B cell (primary cell): ENCODE data around the gene CARD10. TPM values are rescaled to one million over a fixed set of nuclear protein-coding genes. Genes with fewer than 3 reads are reported as not detected.
"Not testable (repeated sequence)": the region's sequence is repeated elsewhere in the genome, so short reads cannot be mapped to it uniquely, and the experiment has no call there.

Source experiments
- ATAC-seq: fragments of 200-7000 bp; cut with Tn5 transposase; one replicate; pipeline ENCODE4 v1.10.0; 2021; ENCODE audit warnings: low read depth, mild to moderate bottlenecking, moderate number of reproducible peaks, moderate library complexity
- CTCF ChIA-PET: fragments of 350-600 bp; sonication (Branson Sonifier 250); formaldehyde crosslinking; loops from one replicate; lab custom pipeline; 2021; ENCODE audit warnings: antibody characterized with exemption, inconsistent platforms; lab: Charles Lee
- POLR2A ChIA-PET: fragments of 350-600 bp; sonication (Branson Sonifier 250); formaldehyde crosslinking; loops from one replicate; lab custom pipeline; 2021; ENCODE audit warnings: antibody characterized with exemption; lab: Charles Lee
- DNase-seq: peaks from one replicate; pipeline ENCODE4 v3.0.0; 2013
- H2AFZ ChIP-seq: 2 replicates; pipeline ENCODE4 v1.6.1; 2012; ENCODE audit warnings: mild to moderate bottlenecking, low read depth, low read length; ENCODE audit not compliant: insufficient read depth, poor library complexity, severe bottlenecking
- H3K27ac ChIP-seq, 2 donors: 1 replicate in 1 of 2; 2 replicates in 1 of 2; pipeline ENCODE4 v1.5.1; 2012 to 2013; ENCODE audit warnings: low read length in 2 of 2, mild to moderate bottlenecking in 2 of 2, moderate library complexity in 1 of 2
- H3K27me3 ChIP-seq, 4 experiments: fragments of 200-600 bp in 1 of 4; sonication (generic) in 1 of 4; replicated peaks in 1 of 4; 1 replicate in 2 of 4; 2 replicates in 2 of 4; pipeline versions ENCODE4 v1.6.1 to v1.7.0; 2013 to 2016; ENCODE audit warnings: low read length in 3 of 4, mild to moderate bottlenecking in 2 of 4, mixed read lengths in 1 of 4, moderate library complexity in 1 of 4; ENCODE audit not compliant: insufficient read depth in 4 of 4, control insufficient read depth in 3 of 4; ENCODE audit errors: control extremely low read depth in 1 of 4
- H3K36me3 ChIP-seq, 2 experiments: replicated peaks in 1 of 2; 1 replicate in 1 of 2; 2 replicates in 1 of 2; pipeline versions ENCODE4 v1.6.1 to v1.7.1; 2013; ENCODE audit warnings: low read length in 1 of 2; ENCODE audit not compliant: insufficient read depth in 2 of 2, control insufficient read depth in 1 of 2; ENCODE audit errors: control extremely low read depth in 1 of 2, extremely low read depth in 1 of 2
- H3K4me1 ChIP-seq, 2 donors: fragments of 200-600 bp in 1 of 2; sonication (generic) in 1 of 2; 1 replicate in 1 of 2; 2 replicates in 1 of 2; pipeline versions ENCODE4 v1.5.1 to v1.6.1; 2013 to 2017; ENCODE audit warnings: low read length in 2 of 2; ENCODE audit not compliant: control insufficient read depth in 2 of 2, insufficient read depth in 2 of 2
- H3K4me2 ChIP-seq: replicated peaks from 2 replicates; pipeline ENCODE3; 2012; ENCODE audit warnings: mild to moderate bottlenecking, low read depth, low read length; ENCODE audit not compliant: poor library complexity, severe bottlenecking
- H3K4me3 ChIP-seq, 5 experiments: fragments of 200-600 bp in 1 of 5; sonication (generic) in 1 of 5; 1 replicate in 3 of 5; 2 replicates in 2 of 5; pipeline versions ENCODE4 v1.5.1 to v1.7.0; 2011 to 2016; ENCODE audit warnings: low read length in 4 of 5, mild to moderate bottlenecking in 4 of 5, low read depth in 2 of 5, control low read depth in 1 of 5, moderate library complexity in 1 of 5; ENCODE audit not compliant: insufficient read depth in 1 of 5; ENCODE audit errors: control extremely low read depth in 1 of 5, extremely low read depth in 1 of 5
- H3K79me2 ChIP-seq: fragments of 200-600 bp; sonication (generic); one replicate; pipeline ENCODE4 v1.6.0; 2016; ENCODE audit warnings: low read length; ENCODE audit not compliant: control insufficient read depth, insufficient read depth
- H3K9ac ChIP-seq: fragments of 200-600 bp; sonication (generic); 2 replicates; pipeline ENCODE4 v1.6.1; 2017; ENCODE audit warnings: mild to moderate bottlenecking, low read length, moderate library complexity
- H3K9me3 ChIP-seq, 3 donors: one replicate each; pipeline versions ENCODE4 v1.6.1 to v1.7.1; 2013; ENCODE audit warnings: low read length in 2 of 3; ENCODE audit not compliant: control insufficient read depth in 2 of 3, insufficient read depth in 1 of 3; ENCODE audit errors: control extremely low read depth in 1 of 3
- H4K20me1 ChIP-seq: 2 replicates; pipeline ENCODE4 v1.6.0; 2012; ENCODE audit warnings: mild to moderate bottlenecking, low read length; ENCODE audit not compliant: insufficient read depth, control insufficient read depth, poor library complexity, severe bottlenecking
- H3K27ac Mint-ChIP-seq: one replicate; pipeline ENCODE4 v1.8.0; 2021; ENCODE audit warnings: mixed read lengths
- H3K27me3 Mint-ChIP-seq: one replicate; pipeline ENCODE4 v1.8.0; 2021; ENCODE audit warnings: mixed read lengths
- H3K4me1 Mint-ChIP-seq: one replicate; pipeline ENCODE4 v1.8.0; 2021; ENCODE audit warnings: mixed read lengths
- H3K4me3 Mint-ChIP-seq: one replicate; pipeline ENCODE4 v1.8.0; 2021; ENCODE audit warnings: mixed read lengths
- H3K9me3 Mint-ChIP-seq: one replicate; pipeline ENCODE4 v1.8.0; 2022; ENCODE audit warnings: mixed read lengths; ENCODE audit not compliant: insufficient read depth
- EZH2 ChIP-seq: IDR thresholded peaks from 2 replicates; pipeline ENCODE4 v1.6.1; 2012; ENCODE audit warnings: borderline replicate concordance, low read depth, mild to moderate bottlenecking, moderate library complexity, low read length; ENCODE audit not compliant: insufficient read depth, poor library complexity, severe bottlenecking
- WGBS: methylation state at CpG from one replicate; pipeline ENCODE4 v1.1.5; 2013; ENCODE audit warnings: missing lambda C conversion rate; ENCODE audit not compliant: insufficient coverage; 5-methylcytosine and 5-hydroxymethylcytosine counted together
- intact Hi-C: fragments of 100-400 bp; cut with micrococcal nuclease; formaldehyde crosslinking; loops from one replicate; pipeline ENCODE4 v1.10.0; 2022
- polyA plus RNA-seq: library from polyadenylated mRNA; depleted of rRNA; stranded (reverse); fragments of >200 nt; gene quantifications from 2 replicates; pipeline ENCODE4 v1.2.3, GENCODE V29; 2012
- total RNA-seq, 2 donors: library from RNA; stranded (reverse); fragments of 120-200 nt in 1 of 2; gene quantifications; 1 replicate in 1 of 2; 2 replicates in 1 of 2; pipeline versions ENCODE4 v1.2.3 to v1.2.4, GENCODE V29; 2013 to 2022
- TF ChIP-seq, protein P1 (sequence below): fragments of 200-600 bp; IDR thresholded peaks from one replicate; pipeline ENCODE4 v1.8.0; 2022; ENCODE audit warnings: antibody characterized with exemption, mild to moderate bottlenecking

The CARD10 gene
- total and polyA plus RNA-seq, 2 donors (not counting 1 experiment from before 2014, with no cell fraction given): not detected

DNA sequence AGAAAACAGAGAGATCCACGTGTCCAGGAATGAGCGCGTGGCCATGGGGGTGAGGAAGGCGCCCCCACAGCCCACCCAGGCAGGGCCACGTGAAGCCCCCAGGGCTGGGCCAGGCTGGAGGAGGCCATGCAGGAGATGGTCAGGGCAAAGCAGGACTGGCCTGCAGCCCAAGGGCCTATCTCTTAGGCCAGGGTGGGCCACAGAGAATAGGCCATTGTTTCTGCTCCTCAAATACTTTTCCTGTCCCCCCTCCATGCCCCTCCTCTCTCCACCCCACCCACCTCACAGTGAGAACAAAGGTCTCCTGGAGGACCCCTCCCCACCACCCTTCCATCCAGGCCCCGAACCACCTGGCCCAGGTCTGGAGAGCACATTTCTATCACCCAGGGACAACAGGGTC, 32.8 kb upstream of the CARD10 start:
- H3K4me2 ChIP-seq: no peak overlapping the region
- ChIA-PET POLR2A (no interaction called here), CTCF (interaction anchor here (0.9 to 4.1 kb wide), 2 partner anchors 10 to 15 kb away, joined by 4 to 24 read pairs; no protein-coding TSS in a partner anchor)
- H3K79me2 ChIP-seq: no peaks in the 10 kb centered on the region
- H3K9ac ChIP-seq: no peak overlapping the region
- TF ChIP-seq EZH2: no peak
- TF ChIP-seq, protein P1, sequence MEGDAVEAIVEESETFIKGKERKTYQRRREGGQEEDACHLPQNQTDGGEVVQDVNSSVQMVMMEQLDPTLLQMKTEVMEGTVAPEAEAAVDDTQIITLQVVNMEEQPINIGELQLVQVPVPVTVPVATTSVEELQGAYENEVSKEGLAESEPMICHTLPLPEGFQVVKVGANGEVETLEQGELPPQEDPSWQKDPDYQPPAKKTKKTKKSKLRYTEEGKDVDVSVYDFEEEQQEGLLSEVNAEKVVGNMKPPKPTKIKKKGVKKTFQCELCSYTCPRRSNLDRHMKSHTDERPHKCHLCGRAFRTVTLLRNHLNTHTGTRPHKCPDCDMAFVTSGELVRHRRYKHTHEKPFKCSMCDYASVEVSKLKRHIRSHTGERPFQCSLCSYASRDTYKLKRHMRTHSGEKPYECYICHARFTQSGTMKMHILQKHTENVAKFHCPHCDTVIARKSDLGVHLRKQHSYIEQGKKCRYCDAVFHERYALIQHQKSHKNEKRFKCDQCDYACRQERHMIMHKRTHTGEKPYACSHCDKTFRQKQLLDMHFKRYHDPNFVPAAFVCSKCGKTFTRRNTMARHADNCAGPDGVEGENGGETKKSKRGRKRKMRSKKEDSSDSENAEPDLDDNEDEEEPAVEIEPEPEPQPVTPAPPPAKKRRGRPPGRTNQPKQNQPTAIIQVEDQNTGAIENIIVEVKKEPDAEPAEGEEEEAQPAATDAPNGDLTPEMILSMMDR: no peak
- Mint-ChIP-seq H3K27me3 (peaks cover 30% of the 10 kb centered on the region), H3K4me3 (no peak overlapping the region), H3K27ac (no peak overlapping the region), H3K4me1 (no peaks in the 10 kb centered on the region), H3K9me3 (no peaks in the 10 kb centered on the region)
- H3K27ac ChIP-seq: no peak overlapping the region
- no peaks in the 10 kb centered on the region for H3K4me1 ChIP-seq
- no peaks in the 10 kb centered on the region for H4K20me1 ChIP-seq
- 91% methylated on average over 6 of the region's 6 CpGs for WGBS
- no peak overlapping the region for H2AFZ ChIP-seq
- H3K27me3 ChIP-seq: peaks cover 0 to 27% (median 3%) of the 10 kb centered on the region in 4 experiments
- no peaks in the 10 kb centered on the region for H3K9me3 ChIP-seq
- no peak overlapping the region for H3K4me3 ChIP-seq
- no peaks in the 10 kb centered on the region for H3K36me3 ChIP-seq
- no peak for DNase-seq
- intact Hi-C loops: no loop called here
- ATAC-seq: no peak

DNA sequence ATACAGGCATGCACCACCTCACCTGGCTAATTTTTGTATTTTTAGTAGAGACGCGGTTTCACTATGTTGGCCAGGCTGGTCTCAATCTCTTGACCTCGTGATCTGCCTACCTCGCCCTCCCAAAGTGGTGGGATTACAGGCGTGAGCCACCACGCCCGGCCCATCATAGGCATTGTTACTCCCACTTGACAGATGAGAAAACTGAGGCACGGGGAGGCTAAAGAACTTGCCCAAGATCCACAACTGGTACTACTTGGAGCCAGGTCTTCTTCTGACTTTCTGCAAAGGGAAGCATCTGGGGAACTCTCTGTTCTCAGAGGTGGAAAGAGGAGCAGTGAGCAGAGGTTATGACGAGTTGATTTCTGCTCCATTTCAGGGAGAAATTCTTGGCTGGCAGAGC, 31.7 kb upstream of the CARD10 start:
- H3K27ac ChIP-seq, H3K9ac ChIP-seq, H3K9me3 ChIP-seq, H4K20me1 ChIP-seq, ATAC-seq, H3K27ac Mint-ChIP-seq, POLR2A ChIA-PET, H3K4me2 ChIP-seq, H2AFZ ChIP-seq, H3K4me1 ChIP-seq, intact Hi-C loops, H3K4me3 Mint-ChIP-seq, H3K79me2 ChIP-seq, H3K9me3 Mint-ChIP-seq, DNase-seq, H3K36me3 ChIP-seq, H3K4me1 Mint-ChIP-seq, H3K4me3 ChIP-seq: not testable (repeated sequence)
- peaks cover 21% of the 10 kb centered on the region for H3K27me3 Mint-ChIP-seq
- CTCF ChIA-PET: interaction anchor here (4.1 kb wide), 1 partner anchor 16 kb away, joined by 24 read pairs; no protein-coding TSS in a partner anchor
- peaks cover 0 to 24% (median 3%) of the 10 kb centered on the region in 4 experiments for H3K27me3 ChIP-seq
- 89% methylated on average over 9 of the region's 9 CpGs for WGBS
